Keratinocyte (primary cell): ENCODE results near the gene HMCES. TPM values are rescaled to one million over a fixed set of nuclear protein-coding genes. Genes with fewer than 3 reads are reported as not detected.

Source experiments
- DNase-seq: peaks from one replicate; pipeline ENCODE4 v3.0.0-alpha.2; 2011; ENCODE audit warnings: low read depth, missing footprints, low spot score
- FAIRE-seq: peaks from 2 replicates; lab custom pipeline; 2011; peaks lifted over from hg19 to GRCh38; lab: Jason Lieb, UNC
- H2AFZ ChIP-seq: 2 replicates; pipeline ENCODE4 v1.6.0; 2012; ENCODE audit warnings: low read length, control low read depth, inconsistent platforms; ENCODE audit not compliant: control insufficient read depth
- H3K27ac ChIP-seq: 2 replicates; pipeline ENCODE4 v1.5.1; 2011; ENCODE audit warnings: low read length; ENCODE audit not compliant: control insufficient read depth, insufficient read depth
- H3K27me3 ChIP-seq: 3 replicates; pipeline ENCODE4 v1.6.0; 2011; ENCODE audit warnings: low read length; ENCODE audit not compliant: control insufficient read depth, insufficient read depth; ENCODE audit errors: extremely low read depth
- H3K36me3 ChIP-seq, 2 experiments: 2 replicates in 1 of 2; 3 replicates in 1 of 2; pipeline ENCODE4 v1.5.1; 2011; ENCODE audit warnings: low read length in 2 of 2, mild to moderate bottlenecking in 1 of 2; ENCODE audit not compliant: control insufficient read depth in 2 of 2, insufficient read depth in 2 of 2; ENCODE audit errors: extremely low read depth in 1 of 2
- H3K4me1 ChIP-seq: 3 replicates; pipeline ENCODE4 v1.5.1; 2011; ENCODE audit warnings: low read length; ENCODE audit not compliant: control insufficient read depth, insufficient read depth; ENCODE audit errors: extremely low read depth
- H3K4me2 ChIP-seq: 3 replicates; pipeline ENCODE4 v1.6.0; 2011; ENCODE audit warnings: low read depth, low read length; ENCODE audit not compliant: control insufficient read depth, insufficient read depth; ENCODE audit errors: extremely low read depth
- H3K4me3 ChIP-seq, 3 experiments: fragments of 200-600 bp in 1 of 3; sonication (generic) in 1 of 3; 2 replicates in 2 of 3; 3 replicates in 1 of 3; pipeline ENCODE4 v1.5.1; 2011 to 2016; ENCODE audit warnings: low read length in 3 of 3, mild to moderate bottlenecking in 3 of 3, control low read depth in 2 of 3, inconsistent platforms in 1 of 3, low read depth in 1 of 3, mixed read lengths in 1 of 3, mixed run types in 1 of 3, moderate library complexity in 1 of 3; ENCODE audit not compliant: control insufficient read depth in 2 of 3, insufficient read depth in 2 of 3; ENCODE audit errors: extremely low read depth in 1 of 3
- H3K79me2 ChIP-seq: 2 replicates; pipeline ENCODE4 v1.6.0; 2012; ENCODE audit warnings: low read length; ENCODE audit not compliant: control insufficient read depth, insufficient read depth
- H3K9ac ChIP-seq: 3 replicates; pipeline ENCODE4 v1.6.0; 2011; ENCODE audit warnings: low read length; ENCODE audit not compliant: control insufficient read depth, insufficient read depth; ENCODE audit errors: extremely low read depth
- H3K9me1 ChIP-seq: 3 replicates; pipeline ENCODE4 v1.6.0; 2011; ENCODE audit warnings: low read length; ENCODE audit not compliant: control insufficient read depth, insufficient read depth; ENCODE audit errors: extremely low read depth
- H3K9me3 ChIP-seq: 2 replicates; pipeline ENCODE4 v1.5.1; 2012; ENCODE audit warnings: low read depth, low read length; ENCODE audit not compliant: control insufficient read depth
- H4K20me1 ChIP-seq: 3 replicates; pipeline ENCODE4 v1.6.0; 2011; ENCODE audit warnings: low read length; ENCODE audit not compliant: control insufficient read depth, insufficient read depth; ENCODE audit errors: extremely low read depth
- CTCF ChIP-seq, 3 experiments: IDR thresholded peaks in 1 of 3; conservative IDR thresholded peaks in 1 of 3; optimal IDR thresholded peaks in 1 of 3; 2 replicates in 2 of 3; 3 replicates in 1 of 3; pipeline versions ENCODE3 to v1.5.1; 2011; ENCODE audit warnings: low read length in 3 of 3, mild to moderate bottlenecking in 3 of 3, moderate library complexity in 2 of 3, control low read depth in 1 of 3, inconsistent platforms in 1 of 3; ENCODE audit not compliant: insufficient read depth in 2 of 3; ENCODE audit errors: extremely low read depth in 1 of 3
- EZH2 ChIP-seq: IDR thresholded peaks from one replicate; pipeline ENCODE4 v1.6.1; 2012; ENCODE audit warnings: inconsistent platforms, mild to moderate bottlenecking, low read length, moderate library complexity
- dilution Hi-C: fragments of 300-500 bp; cut with MboI; formaldehyde crosslinking; loops from one replicate; pipeline ENCODE4 v1.7.0; 2020; ENCODE audit warnings: low sequenced_read_pairs; ENCODE audit not compliant: extremely low pct_ligation_motif_present
- polyA plus RNA-seq, 5 experiments: library from polyadenylated mRNA; depleted of rRNA in 3 of 5; stranded (reverse) in 3 of 5; stranded (forward) in 1 of 5; unstranded in 1 of 5; fragments of >200 nt; gene quantifications; 1 replicate in 1 of 5; 2 replicates in 3 of 5; 3 replicates in 1 of 5; pipeline versions ENCODE4 v1.2.1 to v1.2.3, GENCODE V29; 2011 to 2012; ENCODE audit warnings: missing spikeins in 2 of 5, low read depth in 1 of 5, low replicate concordance in 1 of 5

The HMCES gene
- polyA plus RNA-seq, 1 donor (not counting 4 experiments of a cell fraction or from before 2014, with no cell fraction given) = 54.6 TPM

- peak overlapping the region in 2 of 3 experiments; percentile 33 to 50 for H3K4me3 ChIP-seq
- no peaks in the 10 kb centered on the region for H3K27me3 ChIP-seq
- peak overlapping the region; percentile 84 for H3K4me2 ChIP-seq
- TF ChIP-seq CTCF (optimal IDR thresholded peaks at IDR 0.05 in 1 of 3, IDR thresholded peaks at IDR 0.05 in 1 of 3, conservative IDR thresholded peaks at IDR 0.05 in 1 of 3; ENCODE audit: extremely low read depth in 1 of 3, insufficient read depth in 2 of 3, low read length in 3 of 3) (no peak), EZH2 (no peak)
- H3K9ac ChIP-seq = peak overlapping the region; percentile 76
- DNase-seq (peak; percentile 89), FAIRE-seq (peak; percentile 90)
- no peaks in the 10 kb centered on the region for H3K9me3 ChIP-seq
- H3K36me3 ChIP-seq = peaks cover 1 to 3% of the 10 kb centered on the region in 2 experiments
- H3K79me2 ChIP-seq = no peaks in the 10 kb centered on the region
- peak overlapping the region; percentile 65 for H2AFZ ChIP-seq
- dilution Hi-C loops = no loop called here
- no peaks in the 10 kb centered on the region for H4K20me1 ChIP-seq
- H3K27ac ChIP-seq = peak overlapping the region; percentile 98
- no peaks in the 10 kb centered on the region for H3K9me1 ChIP-seq
- H3K4me1 ChIP-seq = peaks cover 46% of the 10 kb centered on the region
Measured at GRCh38 chr3:129310111-129311011, 31.7 kb downstream of the HMCES start.

GRCh38 chr3:129311054-129311902, 32.6 kb downstream of the HMCES start:
- Histone ChIP-seq H3K36me3 (peaks cover 1 to 3% of the 10 kb centered on the region in 2 experiments), H3K4me2 (peak overlapping the region; percentile 84), H3K4me1 (peaks cover 40% of the 10 kb centered on the region), H3K79me2 (no peaks in the 10 kb centered on the region), H3K9me1 (no peaks in the 10 kb centered on the region), H3K27ac (peak overlapping the region; percentile 98), H3K4me3 (no peak overlapping the region), H3K27me3 (no peaks in the 10 kb centered on the region), H2AFZ (no peak overlapping the region), H3K9ac (peak overlapping the region; percentile 76), H4K20me1 (no peaks in the 10 kb centered on the region), H3K9me3 (no peaks in the 10 kb centered on the region)
- dilution Hi-C loops = no loop called here
- no peak for FAIRE-seq
- TF ChIP-seq CTCF (optimal IDR thresholded peaks at IDR 0.05 in 1 of 3, IDR thresholded peaks at IDR 0.05 in 1 of 3, conservative IDR thresholded peaks at IDR 0.05 in 1 of 3; ENCODE audit: extremely low read depth in 1 of 3, insufficient read depth in 2 of 3, low read length in 3 of 3) (no peak), EZH2 (no peak)
- no peak for DNase-seq
